SU-DHL-6 (cell line): ENCODE data around the gene TCTN2.
A peak's percentile ranks its signal among the peaks of the same experiment; 100 is the strongest.

Experiments used
- H2AFZ ChIP-seq: fragments of 200-600 bp; sonication (generic); 2 replicates; pipeline ENCODE4 v1.6.1; 2014; ENCODE audit warnings: low read depth, mild to moderate bottlenecking, moderate library complexity, mixed read lengths, antibody characterized with exemption, low read length; ENCODE audit not compliant: severe bottlenecking
- H3F3A ChIP-seq: fragments of 200-600 bp; shearing (Covaris generic); 2 replicates; pipeline ENCODE4 v1.6.0; 2016; ENCODE audit warnings: antibody characterized with exemption, mild to moderate bottlenecking; ENCODE audit not compliant: insufficient read depth
- H3K27ac ChIP-seq: fragments of 200-600 bp; sonication (generic); 2 replicates; pipeline ENCODE4 v1.5.1; 2016; ENCODE audit warnings: low read depth, mild to moderate bottlenecking, low read length, moderate library complexity, mixed read lengths
- H3K27me3 ChIP-seq: fragments of 200-600 bp; sonication (generic), shearing (Covaris generic); 2 replicates; pipeline ENCODE4 v1.6.0; 2014; ENCODE audit warnings: mild to moderate bottlenecking, low read length
- H3K36me3 ChIP-seq: fragments of 200-600 bp; sonication (generic); 2 replicates; pipeline ENCODE4 v1.6.1; 2014; ENCODE audit warnings: mild to moderate bottlenecking, low read length, mixed read lengths
- H3K4me2 ChIP-seq: fragments of 300-600, 200-600 bp; shearing (Covaris generic), sonication (generic); 2 replicates; pipeline ENCODE4 v1.6.0; 2014; ENCODE audit warnings: low read length, low read depth, mild to moderate bottlenecking; ENCODE audit not compliant: poor library complexity, severe bottlenecking
- H3K4me3 ChIP-seq: fragments of 200-600 bp; sonication (generic); 2 replicates; pipeline ENCODE4 v1.5.1; 2014; ENCODE audit warnings: antibody characterized with exemption, low read length, mild to moderate bottlenecking, mixed read lengths; ENCODE audit not compliant: insufficient read depth, poor library complexity, severe bottlenecking
- H3K79me2 ChIP-seq: fragments of 200-600 bp; sonication (generic); 2 replicates; pipeline ENCODE4 v1.6.1; 2014; ENCODE audit warnings: mild to moderate bottlenecking, low read length, moderate library complexity; ENCODE audit not compliant: insufficient read depth
- H3K9ac ChIP-seq: fragments of 200-600 bp; sonication (generic); 2 replicates; pipeline ENCODE4 v1.7.0; 2014; ENCODE audit warnings: mild to moderate bottlenecking, low read length
- H3K9me2 ChIP-seq: fragments of 200-600 bp; sonication (generic); replicated peaks from 2 replicates; pipeline ENCODE4 v1.6.1; 2014; ENCODE audit warnings: low read length; ENCODE audit not compliant: insufficient read depth
- H3K9me3 ChIP-seq: fragments of 200-600 bp; sonication (generic); 2 replicates; pipeline ENCODE4 v1.6.1; 2014; ENCODE audit warnings: low read length, mixed read lengths; ENCODE audit not compliant: insufficient read depth
- H4K20me1 ChIP-seq: fragments of 200-600 bp; sonication (generic); 2 replicates; pipeline ENCODE4 v1.6.1; 2014; ENCODE audit warnings: low read depth, mild to moderate bottlenecking, antibody characterized with exemption, low read length, moderate library complexity, mixed read lengths
- EZH2phosphoT487 ChIP-seq: fragments of 200-600 bp; sonication (generic), shearing (Covaris generic); conservative IDR thresholded peaks from 2 replicates; pipeline ENCODE4 v1.6.1; 2018; ENCODE audit warnings: mild to moderate bottlenecking, antibody characterized with exemption, low read length, moderate library complexity, mixed read lengths
- TF ChIP-seq, protein P1 (sequence below): fragments of 200-600 bp; sonication (generic); IDR thresholded peaks from one replicate; pipeline ENCODE4 v1.5.1; 2017; ENCODE audit warnings: antibody characterized with exemption, mild to moderate bottlenecking, low read length, moderate library complexity; ENCODE audit not compliant: insufficient read depth, poor library complexity, severe bottlenecking

Gene TCTN2

GRCh38 chr12:123705935-123706334 is 35.0 kb downstream of the TCTN2 start:
- Histone ChIP-seq H3K4me2 (no peak overlapping the region), H3F3A (no peaks in the 10 kb centered on the region), H3K27me3 (no peaks in the 10 kb centered on the region), H3K4me3 (no peak overlapping the region), H3K79me2 (no peaks in the 10 kb centered on the region), H3K27ac (no peak overlapping the region), H3K36me3 (no peaks in the 10 kb centered on the region), H3K9me3 (no peaks in the 10 kb centered on the region), H3K9me2 (no peaks in the 10 kb centered on the region), H4K20me1 (no peaks in the 10 kb centered on the region), H3K9ac (no peak overlapping the region), H2AFZ (no peak overlapping the region)
- TF ChIP-seq, protein P1, sequence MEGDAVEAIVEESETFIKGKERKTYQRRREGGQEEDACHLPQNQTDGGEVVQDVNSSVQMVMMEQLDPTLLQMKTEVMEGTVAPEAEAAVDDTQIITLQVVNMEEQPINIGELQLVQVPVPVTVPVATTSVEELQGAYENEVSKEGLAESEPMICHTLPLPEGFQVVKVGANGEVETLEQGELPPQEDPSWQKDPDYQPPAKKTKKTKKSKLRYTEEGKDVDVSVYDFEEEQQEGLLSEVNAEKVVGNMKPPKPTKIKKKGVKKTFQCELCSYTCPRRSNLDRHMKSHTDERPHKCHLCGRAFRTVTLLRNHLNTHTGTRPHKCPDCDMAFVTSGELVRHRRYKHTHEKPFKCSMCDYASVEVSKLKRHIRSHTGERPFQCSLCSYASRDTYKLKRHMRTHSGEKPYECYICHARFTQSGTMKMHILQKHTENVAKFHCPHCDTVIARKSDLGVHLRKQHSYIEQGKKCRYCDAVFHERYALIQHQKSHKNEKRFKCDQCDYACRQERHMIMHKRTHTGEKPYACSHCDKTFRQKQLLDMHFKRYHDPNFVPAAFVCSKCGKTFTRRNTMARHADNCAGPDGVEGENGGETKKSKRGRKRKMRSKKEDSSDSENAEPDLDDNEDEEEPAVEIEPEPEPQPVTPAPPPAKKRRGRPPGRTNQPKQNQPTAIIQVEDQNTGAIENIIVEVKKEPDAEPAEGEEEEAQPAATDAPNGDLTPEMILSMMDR = no peak
- TF ChIP-seq EZH2phosphoT487 = no peak

DNA sequence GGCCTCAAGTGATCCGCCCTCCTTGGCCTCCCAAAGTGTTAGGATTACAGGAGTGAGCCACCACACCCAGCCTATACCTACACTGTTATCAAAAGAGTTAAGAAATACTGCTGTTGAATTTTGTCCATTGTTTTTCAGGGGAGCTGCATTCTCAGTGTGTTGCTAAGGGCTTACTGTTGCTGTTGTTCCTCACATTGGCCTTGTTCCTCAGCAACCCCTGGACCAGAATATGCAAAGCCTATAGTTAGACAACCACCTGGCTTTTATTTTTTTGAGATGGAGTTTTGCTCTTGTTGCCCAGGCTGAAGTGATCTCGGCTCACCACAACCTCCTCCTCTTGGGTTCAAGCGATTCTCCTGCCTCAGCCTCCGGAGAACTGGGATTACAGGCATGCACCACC is 36.6 kb downstream of the TCTN2 start:
- no peak overlapping the region for H3K4me2 ChIP-seq
- no peak overlapping the region for H3K4me3 ChIP-seq
- TF ChIP-seq, protein P1 = no peak
- no peak for TF ChIP-seq EZH2phosphoT487
- peaks cover 2% of the 10 kb centered on the region for H3K79me2 ChIP-seq
- H3K9me3 ChIP-seq = no peaks in the 10 kb centered on the region
- H3K27me3 ChIP-seq = no peaks in the 10 kb centered on the region
- H3K9ac ChIP-seq = no peak overlapping the region
- no peak overlapping the region for H3K27ac ChIP-seq
- H4K20me1 ChIP-seq = no peaks in the 10 kb centered on the region
- H3F3A ChIP-seq = no peaks in the 10 kb centered on the region
- H3K9me2 ChIP-seq = no peaks in the 10 kb centered on the region
- H3K36me3 ChIP-seq = no peaks in the 10 kb centered on the region
- no peak overlapping the region for H2AFZ ChIP-seq

GRCh38 chr12:123712780-123713319 is 41.9 kb downstream of the TCTN2 start:
- Histone ChIP-seq H3F3A (peaks cover 6% of the 10 kb centered on the region; the same call in 1 of the 2 replicates), H3K27ac (peak overlapping the region; percentile 28; the same call in 1 of the 2 replicates), H3K27me3 (no peaks in the 10 kb centered on the region), H3K9me3 (no peaks in the 10 kb centered on the region), H3K9me2 (no peaks in the 10 kb centered on the region), H3K4me3 (peak overlapping the region; percentile 98), H3K79me2 (peaks cover 39% of the 10 kb centered on the region), H3K36me3 (no peaks in the 10 kb centered on the region), H4K20me1 (no peaks in the 10 kb centered on the region), H3K9ac (peak overlapping the region; percentile 94), H3K4me2 (peak overlapping the region; percentile 79), H2AFZ (peak overlapping the region; percentile 85)
- no peak for TF ChIP-seq EZH2phosphoT487
- TF ChIP-seq, protein P1 = no peak
